Psoas muscle (tissue), 8 donors: ENCODE results near the gene SASH3. TPM values are rescaled to one million over a fixed set of nuclear protein-coding genes. Genes with fewer than 3 reads are reported as not detected.

Experiments
- ATAC-seq, 4 donors: fragments of 200-7000 bp; cut with Tn5 transposase; one replicate each; pipeline ENCODE4 v1.9.1; 2020; ENCODE audit warnings: moderate library complexity in 3 of 4, mild to moderate bottlenecking in 2 of 4
- DNase-seq, 2 donors: peaks; one replicate each; pipeline ENCODE4 v3.0.0-alpha.2; 2020
- H3K27ac ChIP-seq: fragments of 200-600 bp; one replicate; pipeline ENCODE4 v1.8.0; 2022
- H3K27me3 ChIP-seq, 3 donors: fragments of 200-600 bp in 1 of 3; one replicate each; pipeline versions ENCODE4 v1.6.1 to v1.8.0; 2013 to 2022; ENCODE audit warnings: low read length in 2 of 3, mild to moderate bottlenecking in 2 of 3, moderate library complexity in 1 of 3; ENCODE audit not compliant: insufficient read depth in 3 of 3
- H3K36me3 ChIP-seq, 2 donors: fragments of 200-600 bp in 1 of 2; one replicate each; pipeline versions ENCODE4 v1.6.1 to v1.8.0; 2013 to 2022; ENCODE audit warnings: low read depth in 1 of 2, mild to moderate bottlenecking in 1 of 2, moderate library complexity in 1 of 2; ENCODE audit not compliant: insufficient read depth in 1 of 2
- H3K4me1 ChIP-seq: fragments of 200-600 bp; one replicate; pipeline ENCODE4 v1.8.0; 2022
- H3K4me3 ChIP-seq: fragments of 200-600 bp; one replicate; pipeline ENCODE4 v1.8.0; 2022; ENCODE audit warnings: mild to moderate bottlenecking
- H3K9me3 ChIP-seq: fragments of 200-600 bp; one replicate; pipeline ENCODE4 v1.8.0; 2022
- WGBS, 3 donors: extraction: QIAGEN DNeasy Blood & Tissue Kit; methylation state at CpG; one replicate each; pipeline versions ENCODE4 v1.1.6 to v1.1.7; 2013; 5-methylcytosine and 5-hydroxymethylcytosine counted together
- intact Hi-C, 2 donors: fragments of 100-400 bp; cut with DNase I; formaldehyde crosslinking; loops; one replicate each; pipeline versions ENCODE4 v1.11.0 to v1.14.2; 2022
- polyA plus RNA-seq, 3 donors: library from polyadenylated mRNA; stranded (reverse); fragments of 200-250 nt; gene quantifications; one replicate each; pipeline ENCODE4 v1.2.3, GENCODE V29; 2013
- total RNA-seq, 4 donors: library from RNA; stranded (reverse); fragmentation: NEBNext Ultra II Directional in 2 of 4; extraction: Animal tissue kit (Norgen Biotek cat#: 25700) in 2 of 4; gene quantifications; one replicate each; pipeline versions ENCODE4 v1.2.1 to v1.2.4, GENCODE V29; 2021 to 2023
- TF ChIP-seq, protein P1 (sequence below): fragments of 200-600 bp; IDR thresholded peaks from one replicate; pipeline ENCODE4 v1.8.0; 2022; ENCODE audit warnings: antibody characterized with exemption
- donor health status: healthy with polysubstance abuse.
- donor health status: DM: no; HTN: no; CAD: no; lungs with moderate emphysema.
- donor health status: Bipolar disorder and iron deficiency.
- donor health status: healthy.
- donor health status: DM: yes; HTN: yes; CAD: no.
- donor health status: DM: no; HTN: no; CAD: no.
- donor health status: DM: no; HTN: no; CAD: no.
- donor health status: DM: yes; HTN: yes; CAD: no.

SASH3 gene
- total and polyA plus RNA-seq, 7 donors: 0.58 to 2.5 (median 2.2) TPM

DNA sequence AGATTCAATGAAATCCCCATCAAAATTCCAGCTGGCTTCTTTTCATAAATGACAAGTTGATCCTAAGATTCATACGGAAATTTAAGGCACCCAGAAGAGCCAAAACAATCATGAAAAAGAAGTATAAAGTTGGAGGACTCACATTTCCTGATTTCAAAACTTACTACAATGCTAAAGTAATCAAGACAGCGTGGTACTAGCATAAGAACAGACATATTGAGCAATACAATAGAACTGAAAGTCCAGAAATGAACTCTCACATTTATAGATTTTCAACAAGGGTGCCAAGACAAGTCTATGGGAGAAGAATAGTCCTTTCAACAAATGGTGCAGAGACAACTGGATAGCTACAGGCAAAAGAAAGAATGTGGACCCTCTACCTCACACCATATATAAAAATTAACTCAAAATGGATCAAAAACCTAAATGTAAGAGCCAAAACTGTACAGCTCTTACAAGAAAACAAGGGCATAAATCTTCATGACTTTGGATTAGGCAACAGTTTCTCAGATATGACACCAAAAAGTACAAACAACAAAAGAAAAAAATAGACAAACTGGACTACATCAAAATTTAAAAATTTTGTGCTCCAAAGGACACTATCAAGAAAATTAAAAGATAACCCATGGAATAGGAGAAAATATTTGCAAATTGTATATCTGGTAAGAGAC, 28.5 kb downstream of the SASH3 start:
- no peak overlapping the region for H3K27ac ChIP-seq
- 43 to 66% (median 61%) methylated on average over 2 of the region's 2 CpGs for WGBS, 3 donors
- no peaks in the 10 kb centered on the region for H3K4me1 ChIP-seq
- peaks cover 0 to 38% of the 10 kb centered on the region in 2 donors for H3K36me3 ChIP-seq
- intact Hi-C loops: no loop called here
- ATAC-seq (peak in 1 of 4 donors; percentile 55), DNase-seq (no peak)
- no peak overlapping the region for H3K4me3 ChIP-seq
- no peaks in the 10 kb centered on the region for H3K27me3 ChIP-seq
- TF ChIP-seq, protein P1, sequence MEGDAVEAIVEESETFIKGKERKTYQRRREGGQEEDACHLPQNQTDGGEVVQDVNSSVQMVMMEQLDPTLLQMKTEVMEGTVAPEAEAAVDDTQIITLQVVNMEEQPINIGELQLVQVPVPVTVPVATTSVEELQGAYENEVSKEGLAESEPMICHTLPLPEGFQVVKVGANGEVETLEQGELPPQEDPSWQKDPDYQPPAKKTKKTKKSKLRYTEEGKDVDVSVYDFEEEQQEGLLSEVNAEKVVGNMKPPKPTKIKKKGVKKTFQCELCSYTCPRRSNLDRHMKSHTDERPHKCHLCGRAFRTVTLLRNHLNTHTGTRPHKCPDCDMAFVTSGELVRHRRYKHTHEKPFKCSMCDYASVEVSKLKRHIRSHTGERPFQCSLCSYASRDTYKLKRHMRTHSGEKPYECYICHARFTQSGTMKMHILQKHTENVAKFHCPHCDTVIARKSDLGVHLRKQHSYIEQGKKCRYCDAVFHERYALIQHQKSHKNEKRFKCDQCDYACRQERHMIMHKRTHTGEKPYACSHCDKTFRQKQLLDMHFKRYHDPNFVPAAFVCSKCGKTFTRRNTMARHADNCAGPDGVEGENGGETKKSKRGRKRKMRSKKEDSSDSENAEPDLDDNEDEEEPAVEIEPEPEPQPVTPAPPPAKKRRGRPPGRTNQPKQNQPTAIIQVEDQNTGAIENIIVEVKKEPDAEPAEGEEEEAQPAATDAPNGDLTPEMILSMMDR: no peak
- H3K9me3 ChIP-seq: no peaks in the 10 kb centered on the region

GRCh38 chrX:129808829-129809796, 29.4 kb downstream of the SASH3 start:
- Histone ChIP-seq H3K27ac (no peak overlapping the region), H3K4me1 (no peaks in the 10 kb centered on the region), H3K9me3 (no peaks in the 10 kb centered on the region), H3K36me3 (peaks cover 0 to 39% of the 10 kb centered on the region in 2 donors), H3K4me3 (no peak overlapping the region), H3K27me3 (no peaks in the 10 kb centered on the region)
- intact Hi-C loops: no loop called here
- WGBS, 3 donors: 81 to 97% (median 96%) methylated on average over 7 of the region's 7 CpGs
- TF ChIP-seq, protein P1: no peak
- ATAC-seq (no peak), DNase-seq (no peak)

DNA sequence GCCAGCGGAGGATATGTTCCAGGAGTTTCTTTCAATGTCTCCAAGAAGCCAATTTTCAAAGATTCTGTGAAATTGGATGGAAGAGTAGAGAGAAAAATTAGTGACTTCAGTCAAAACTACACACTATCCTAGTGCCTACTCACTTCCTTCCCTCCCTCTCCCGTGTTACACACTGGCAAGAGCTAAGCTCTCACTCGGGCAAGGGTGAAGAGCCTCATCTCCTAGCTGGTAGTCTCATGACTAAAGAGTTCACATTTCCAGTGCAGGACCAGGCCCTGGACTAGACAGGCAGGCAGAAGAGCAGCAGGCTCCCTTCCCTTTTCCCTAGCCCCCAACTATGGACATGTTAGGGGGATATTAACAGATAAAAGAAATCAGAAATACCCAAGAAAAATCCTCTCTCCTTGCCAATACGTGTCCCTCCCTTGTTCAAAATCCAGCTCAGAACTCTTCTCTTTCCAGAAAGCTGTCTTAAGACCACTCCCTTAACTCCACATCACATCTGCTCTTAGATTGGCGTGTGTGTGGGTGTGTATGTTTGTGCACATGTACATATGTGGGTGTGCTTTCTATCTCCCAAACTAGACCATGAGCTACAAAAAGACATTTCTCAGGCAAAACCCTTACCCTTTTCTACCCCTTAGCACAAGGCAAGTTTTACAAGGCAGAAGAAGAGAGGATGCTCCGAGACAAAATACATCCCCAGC, 34.1 kb downstream of the SASH3 start:
- no peak overlapping the region for H3K27ac ChIP-seq
- H3K9me3 ChIP-seq: no peaks in the 10 kb centered on the region
- no peak overlapping the region for H3K4me3 ChIP-seq
- ATAC-seq: no peak
- no peaks in the 10 kb centered on the region for H3K27me3 ChIP-seq
- WGBS, 3 donors: 63 to 92% (median 91%) methylated on average over 6 of the region's 6 CpGs
- no peak for DNase-seq
- TF ChIP-seq, protein P1: no peak
- no peaks in the 10 kb centered on the region for H3K4me1 ChIP-seq
- peaks cover 0 to 24% of the 10 kb centered on the region in 2 donors for H3K36me3 ChIP-seq
- intact Hi-C loops: no loop called here

- ATAC-seq: no peak
- no peak for DNase-seq
- H3K36me3 ChIP-seq: peaks cover 0 to 10% of the 10 kb centered on the region in 2 donors
- no peaks in the 10 kb centered on the region for H3K4me1 ChIP-seq
- H3K27ac ChIP-seq: no peak overlapping the region
- WGBS, 3 donors: 83 to 96% (median 95%) methylated on average over 2 of the region's 2 CpGs
- H3K27me3 ChIP-seq: no peaks in the 10 kb centered on the region
- intact Hi-C loops: no loop called here
- TF ChIP-seq, protein P1: no peak
- no peaks in the 10 kb centered on the region for H3K9me3 ChIP-seq
- H3K4me3 ChIP-seq: no peak overlapping the region
Observed at GRCh38 chrX:129818123-129818522, 38.4 kb downstream of the SASH3 start.
